ENCODE measurements around the gene PTPN23.

DNA sequence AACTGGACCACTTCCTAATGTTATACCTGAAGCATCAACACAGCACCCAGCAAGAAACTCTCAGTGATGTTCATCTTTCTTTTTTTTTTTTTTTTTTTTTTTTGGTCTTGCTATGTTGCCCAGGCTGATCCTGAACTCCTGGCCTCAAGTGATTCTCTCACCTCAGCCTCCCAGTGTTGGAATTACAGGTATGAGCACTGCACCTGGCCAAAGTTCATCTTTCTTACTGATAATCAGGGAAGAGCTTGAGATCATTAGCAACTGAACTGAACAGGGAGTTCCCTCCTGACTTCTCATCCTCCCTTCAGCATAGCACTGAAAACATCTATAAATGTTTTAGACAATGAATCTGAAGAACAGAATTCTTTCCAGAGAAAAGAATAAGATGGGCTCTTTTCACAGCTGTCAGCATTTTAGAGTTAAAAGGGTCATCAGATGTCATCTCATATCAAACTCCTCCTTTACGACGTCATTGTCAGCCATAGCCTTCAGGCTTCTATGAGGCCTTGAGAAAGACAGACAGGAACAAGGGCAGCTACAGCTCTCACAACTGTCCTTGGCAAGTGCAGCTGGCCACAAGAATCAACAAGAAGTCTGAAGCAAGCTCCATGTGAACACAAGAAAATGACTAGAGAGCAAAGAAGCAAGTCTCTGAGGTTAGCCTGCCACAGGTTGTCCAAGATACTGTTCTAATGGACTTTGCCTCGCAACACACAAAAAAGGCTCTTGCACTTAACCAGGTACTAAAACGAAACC lies 61.2 kb downstream of the PTPN23 start:
- no peak for TF ChIP-seq ELF4 (IDR thresholded peaks at IDR 0.05)
- TF ChIP-seq NFRKB (IDR thresholded peaks at IDR 0.05), result no peak
- no peak for TF ChIP-seq FOXA1 (IDR thresholded peaks at IDR 0.05)
- no peak for TF ChIP-seq FOXM1 (IDR thresholded peaks at IDR 0.05; ENCODE audit: borderline replicate concordance)
- no peak for TF ChIP-seq TARDBP (IDR thresholded peaks at IDR 0.05)
